Left colon (tissue), 2 donors: ENCODE data around the gene SETD2. TPM values are rescaled to one million over a fixed set of nuclear protein-coding genes. Genes with fewer than 3 reads are reported as not detected.

Experiments used
- ATAC-seq: fragments of 200-7000 bp; cut with Tn5 transposase; one replicate; pipeline ENCODE4 v1.9.1; 2020; ENCODE audit warnings: mild to moderate bottlenecking, moderate library complexity
- DNase-seq, 2 donors: peaks; one replicate each; pipeline ENCODE4 v3.0.0-alpha.2; 2020
- intact Hi-C, 2 donors: fragments of 100-400 bp; cut with DNase I in 1 of 2; cut with micrococcal nuclease in 1 of 2; formaldehyde crosslinking; loops; one replicate each; pipeline versions ENCODE4 v1.11.2 to v1.14.0; 2022; cut with DNase I, micrococcal nuclease
- total RNA-seq, 2 donors: library from RNA; stranded (reverse); fragmentation: NEBNext Ultra II Directional; extraction: Animal tissue kit (Norgen Biotek cat#: 25700); gene quantifications; one replicate each; pipeline ENCODE4 v1.2.1, GENCODE V29; 2021
- donor health status: DM: no; HTN: no; CAD: no.
- donor health status: DM: yes; HTN: yes; CAD: no.

Gene SETD2
- total RNA-seq, 2 donors from 2014 or later, result 45.3 to 49.1 TPM

DNA sequence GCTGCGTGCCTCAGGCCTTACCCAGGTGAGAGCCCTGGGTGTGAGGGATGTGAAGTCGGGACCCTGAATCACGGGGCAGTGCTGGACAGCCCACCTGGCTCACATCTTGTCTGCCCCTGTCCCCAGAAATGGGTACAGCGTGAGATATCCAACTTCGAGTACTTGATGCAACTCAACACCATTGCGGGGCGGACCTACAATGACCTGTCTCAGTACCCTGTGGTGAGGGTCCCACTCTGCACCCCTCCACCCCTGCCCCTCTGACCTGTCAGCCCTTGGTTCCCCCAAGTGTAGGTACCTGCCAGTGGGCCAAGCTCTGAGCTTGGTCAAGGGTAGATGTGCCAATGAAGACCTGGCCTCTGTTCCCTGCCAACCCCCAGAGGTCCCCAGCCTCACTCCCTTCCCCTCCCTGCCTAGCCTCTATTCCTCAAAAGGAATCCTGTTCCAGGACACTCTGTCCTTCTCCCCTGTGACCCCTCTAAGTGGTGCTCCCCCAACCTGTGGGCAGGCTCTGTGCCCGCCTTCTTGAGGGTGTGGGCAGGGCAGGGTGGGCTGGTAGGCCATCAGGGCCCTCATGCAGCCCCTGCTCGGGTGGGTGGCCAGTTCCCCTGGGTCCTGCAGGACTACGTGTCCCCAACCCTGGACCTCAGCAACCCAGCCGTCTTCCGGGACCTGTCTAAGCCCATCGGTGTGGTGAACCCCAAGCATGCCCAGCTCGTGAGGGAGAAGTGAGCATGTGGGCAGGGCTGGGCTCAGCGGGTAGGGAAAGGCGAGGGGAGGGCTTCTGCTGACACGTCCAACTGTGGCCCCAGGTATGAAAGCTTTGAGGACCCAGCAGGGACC lies 159.3 kb downstream of the SETD2 start:
- intact Hi-C loops, result loop anchor here in 1 of 2 donors (5.0 kb wide), 1 partner anchor 82 kb away; no protein-coding TSS in a partner anchor
- DNase-seq, result peak in 1 of 2 donors; percentile 1
- ATAC-seq, result no peak

DNA sequence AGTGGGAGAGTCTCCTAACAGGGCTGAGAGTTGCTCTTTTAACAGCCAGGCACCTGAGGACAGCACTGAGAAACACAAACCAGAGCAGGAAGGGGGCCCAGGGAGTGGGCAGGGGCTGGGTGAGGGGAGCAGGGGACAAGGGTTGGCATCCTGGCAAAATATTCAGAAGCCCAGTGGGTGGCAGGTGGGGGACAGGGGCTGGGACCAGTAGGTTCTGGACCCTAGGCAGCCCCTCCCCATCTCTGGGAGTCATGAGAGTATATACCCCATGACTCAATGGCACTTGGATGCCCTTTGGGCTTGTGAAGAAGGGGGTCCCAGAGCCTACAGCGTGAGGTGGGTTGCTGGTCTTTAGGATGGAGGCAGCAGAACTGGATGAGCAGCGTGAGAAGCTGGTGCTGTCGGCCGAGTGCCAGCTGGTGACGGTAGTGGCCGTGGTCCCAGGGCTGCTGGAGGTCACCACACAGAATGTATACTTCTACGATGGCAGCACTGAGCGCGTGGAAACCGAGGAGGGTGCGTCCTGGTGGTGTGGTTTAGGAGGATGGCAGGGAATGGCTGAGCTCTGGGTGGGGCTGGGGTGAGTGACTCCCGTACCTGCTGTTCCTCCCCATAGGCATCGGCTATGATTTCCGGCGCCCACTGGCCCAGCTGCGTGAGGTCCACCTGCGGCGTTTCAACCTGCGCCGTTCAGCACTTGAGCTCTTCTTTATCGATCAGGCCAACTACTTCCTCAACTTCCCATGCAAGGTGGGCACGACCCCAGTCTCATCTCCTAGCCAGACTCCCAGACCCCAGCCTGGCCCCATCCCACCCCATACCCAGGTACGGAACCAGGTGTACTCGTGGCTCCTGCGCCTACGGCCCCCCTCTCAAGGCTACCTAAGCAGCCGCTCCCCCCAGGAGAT lies 160.2 kb downstream of the SETD2 start:
- DNase-seq (peak in 1 of 2 donors; percentile 5), ATAC-seq (no peak)
- intact Hi-C loops, result loop anchor here in 1 of 2 donors (5.0 kb wide), 1 partner anchor 81 kb away; no protein-coding TSS in a partner anchor

DNA sequence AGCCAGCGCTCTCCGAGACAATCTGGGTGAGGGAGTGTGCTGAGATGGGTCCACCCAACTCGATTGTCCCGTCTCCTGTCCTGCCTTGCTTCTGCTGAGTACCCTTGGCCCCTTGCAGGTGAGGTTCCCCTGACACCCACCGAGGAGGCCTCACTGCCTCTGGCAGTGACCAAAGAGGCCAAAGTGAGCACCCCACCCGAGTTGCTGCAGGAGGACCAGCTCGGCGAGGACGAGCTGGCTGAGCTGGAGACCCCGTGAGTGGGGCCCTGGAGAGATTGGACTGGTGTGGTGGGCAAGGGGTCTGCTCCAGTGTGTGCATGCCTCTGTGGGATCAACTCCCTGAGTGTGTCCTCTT lies 160.9 kb downstream of the SETD2 start:
- ATAC-seq (no peak), DNase-seq (peak in 1 of 2 donors; percentile 20)
- intact Hi-C loops, result loop anchor here in 1 of 2 donors (5.0 kb wide), 1 partner anchor 81 kb away; no protein-coding TSS in a partner anchor

DNA sequence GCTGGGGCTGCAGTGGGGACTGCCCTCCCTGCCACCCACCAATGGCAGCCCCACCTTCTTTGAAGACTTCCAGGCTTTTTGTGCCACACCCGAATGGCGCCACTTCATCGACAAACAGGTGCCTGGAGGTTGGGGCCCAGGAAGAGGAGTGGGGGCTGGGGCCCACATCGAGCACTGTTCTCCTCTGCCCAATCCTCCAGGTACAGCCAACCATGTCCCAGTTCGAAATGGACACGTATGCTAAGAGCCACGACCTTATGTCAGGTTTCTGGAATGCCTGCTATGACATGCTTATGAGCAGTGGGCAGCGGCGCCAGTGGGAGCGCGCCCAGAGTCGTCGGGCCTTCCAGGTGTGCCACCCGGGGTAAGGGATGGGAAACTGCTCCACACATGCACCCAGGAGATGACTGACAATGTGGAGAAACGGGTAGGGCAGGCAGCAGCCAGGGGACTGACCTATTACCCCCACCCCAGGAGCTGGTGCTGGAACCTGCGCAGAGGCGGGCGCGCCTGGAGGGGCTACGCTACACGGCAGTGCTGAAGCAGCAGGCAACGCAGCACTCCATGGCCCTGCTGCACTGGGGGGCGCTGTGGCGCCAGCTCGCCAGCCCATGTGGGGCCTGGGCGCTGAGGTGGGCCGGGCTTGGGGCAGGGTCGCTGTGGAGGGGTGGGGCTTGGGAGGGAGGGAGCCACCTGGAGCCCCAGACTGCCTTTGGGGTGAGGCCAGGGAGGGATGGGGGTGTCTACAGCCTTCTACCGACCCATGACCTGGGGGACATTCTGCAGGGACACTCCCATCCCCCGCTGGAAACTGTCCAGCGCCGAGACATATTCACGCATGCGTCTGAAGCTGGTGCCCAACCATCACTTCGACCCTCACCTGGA lies 161.5 kb downstream of the SETD2 start:
- intact Hi-C loops, result loop anchor here in 1 of 2 donors (5.0 kb wide), 1 partner anchor 80 kb away; no protein-coding TSS in a partner anchor
- DNase-seq (no peak), ATAC-seq (no peak)

DNA sequence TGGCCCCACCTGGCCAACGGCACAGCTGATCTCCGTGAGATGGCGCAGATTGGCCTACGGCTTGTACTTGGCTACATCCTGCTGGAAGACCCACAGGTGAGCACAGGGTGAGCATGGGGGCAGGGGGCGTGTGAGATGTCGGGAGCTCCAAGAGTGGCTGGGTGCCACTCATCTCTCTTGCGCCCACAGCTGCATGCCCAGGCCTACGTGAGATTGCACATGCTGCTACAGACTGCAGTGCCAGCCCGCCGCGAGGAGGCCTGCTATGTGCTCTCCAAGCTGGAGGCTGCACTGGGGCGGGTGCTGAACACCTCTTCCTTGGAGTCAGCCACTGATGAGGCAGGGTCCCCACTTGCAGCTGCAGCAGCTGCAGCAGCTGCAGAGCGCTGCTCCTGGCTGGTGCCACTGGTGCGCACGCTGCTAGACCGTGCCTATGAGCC lies 162.2 kb downstream of the SETD2 start:
- intact Hi-C loops, result loop anchor here in 1 of 2 donors (5.0 kb wide), 1 partner anchor 79 kb away; no protein-coding TSS in a partner anchor
- DNase-seq (no peak), ATAC-seq (no peak)

DNA sequence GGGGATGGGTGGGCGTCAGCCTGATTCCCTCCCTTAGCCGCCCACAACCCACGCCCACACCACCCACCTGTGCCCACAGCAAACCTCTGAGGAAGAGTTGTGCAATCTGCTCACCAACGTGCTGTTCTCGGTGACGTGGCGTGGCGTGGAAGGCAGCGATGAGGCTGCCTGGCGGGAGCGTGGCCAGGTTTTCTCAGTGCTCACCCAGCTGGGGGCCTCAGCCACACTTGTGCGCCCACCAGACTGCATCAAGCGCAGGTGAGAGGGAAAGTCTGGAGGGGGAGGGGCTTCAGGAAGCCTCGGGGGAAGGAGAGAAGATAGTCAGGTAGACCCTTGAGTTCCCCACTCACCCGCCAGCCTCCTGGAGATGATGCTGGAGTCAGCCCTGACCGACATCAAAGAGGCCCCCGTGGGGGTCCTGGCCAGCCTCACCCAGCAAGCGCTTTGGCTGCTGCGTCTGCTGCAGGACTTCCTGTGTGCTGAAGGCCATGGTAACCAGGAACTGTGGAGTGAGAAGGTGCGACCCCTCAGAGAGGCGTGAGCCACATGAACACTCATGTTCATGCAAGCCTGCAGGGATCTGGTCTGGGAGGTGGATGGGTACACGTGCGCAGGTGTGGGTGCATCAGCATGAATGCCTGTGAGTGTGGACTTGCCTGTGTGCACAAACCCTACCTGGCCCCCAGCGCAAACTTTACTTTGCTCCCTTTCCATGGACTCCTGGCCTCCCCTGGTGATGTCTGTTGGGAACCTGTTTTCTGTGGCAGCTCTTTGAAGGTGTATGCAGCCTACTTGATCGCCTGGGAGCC lies 162.8 kb downstream of the SETD2 start:
- DNase-seq (peak in 1 of 2 donors; percentile 20), ATAC-seq (no peak)
- intact Hi-C loops, result loop anchor here in 1 of 2 donors (5.0 kb wide), 1 partner anchor 79 kb away; no protein-coding TSS in a partner anchor

DNA sequence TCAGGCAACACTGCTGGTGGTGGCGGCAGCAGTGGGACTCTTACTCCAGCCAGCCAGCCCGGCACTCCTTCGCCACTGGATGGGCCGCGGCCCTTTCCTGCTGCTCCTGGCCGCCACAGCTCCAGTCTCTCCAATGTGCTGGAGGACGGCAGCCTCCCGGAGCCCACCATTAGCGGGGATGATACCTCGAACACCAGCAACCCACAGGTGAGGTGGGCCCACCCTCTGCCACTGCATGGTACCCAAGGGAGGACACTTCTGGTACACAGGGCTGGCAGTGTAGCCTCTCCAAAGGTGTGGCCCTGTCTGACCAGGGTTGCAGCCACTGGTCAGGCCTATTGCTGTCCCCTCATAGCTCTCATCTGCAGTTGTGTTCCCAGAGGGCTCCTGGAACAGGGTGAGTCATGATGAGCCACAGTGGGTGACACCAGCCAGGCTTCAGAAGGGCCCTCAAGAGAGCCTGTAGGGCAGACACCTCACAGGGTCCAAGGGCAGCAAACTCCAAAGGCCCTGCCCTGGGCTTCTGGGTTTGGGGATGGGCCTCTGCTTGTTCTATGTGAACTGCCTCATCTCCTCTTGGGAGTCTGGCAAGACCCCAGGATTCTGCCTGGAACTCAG lies 163.6 kb downstream of the SETD2 start:
- intact Hi-C loops, result loop anchor here in 1 of 2 donors (5.0 kb wide), 1 partner anchor 78 kb away; no protein-coding TSS in a partner anchor
- no peak for ATAC-seq

DNA sequence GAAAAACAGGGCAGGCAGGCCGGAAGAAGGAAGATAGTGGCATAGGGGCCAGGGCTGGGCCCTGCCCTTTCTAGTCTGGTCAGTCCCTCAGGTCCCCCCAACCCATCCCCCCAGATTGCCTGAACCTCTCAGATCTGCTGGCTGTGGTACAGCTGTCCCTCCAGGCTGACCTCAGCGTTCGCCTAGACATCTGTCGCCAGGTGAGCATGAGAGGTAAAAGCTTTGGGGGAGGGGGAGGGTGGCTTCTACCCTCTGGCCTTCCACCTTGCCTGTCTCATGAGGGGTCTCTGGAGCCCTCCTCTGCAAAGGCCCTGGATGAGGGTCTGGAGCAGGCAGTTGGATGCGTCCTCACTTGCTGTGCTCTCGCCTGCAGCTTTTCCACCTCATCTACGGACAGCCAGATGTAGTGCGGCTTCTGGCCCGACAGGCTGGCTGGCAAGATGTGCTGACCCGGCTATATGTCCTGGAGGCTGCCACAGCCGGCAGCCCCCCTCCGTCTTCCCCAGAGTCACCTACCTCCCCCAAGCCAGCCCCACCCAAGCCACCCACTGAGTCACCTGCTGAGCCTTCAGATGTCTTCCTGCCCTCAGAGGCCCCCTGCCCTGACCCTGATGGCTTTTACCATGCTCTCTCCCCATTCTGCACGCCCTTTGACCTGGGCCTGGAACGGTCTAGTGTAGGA lies 164.3 kb downstream of the SETD2 start:
- DNase-seq, result no peak
- no peak for ATAC-seq
- intact Hi-C loops, result loop anchor here in 1 of 2 donors (5.0 kb wide), 1 partner anchor 77 kb away; no protein-coding TSS in a partner anchor

More for the DNA sequence above, 163.6 kb downstream of the SETD2 start:
- no peak for DNase-seq

DNA sequence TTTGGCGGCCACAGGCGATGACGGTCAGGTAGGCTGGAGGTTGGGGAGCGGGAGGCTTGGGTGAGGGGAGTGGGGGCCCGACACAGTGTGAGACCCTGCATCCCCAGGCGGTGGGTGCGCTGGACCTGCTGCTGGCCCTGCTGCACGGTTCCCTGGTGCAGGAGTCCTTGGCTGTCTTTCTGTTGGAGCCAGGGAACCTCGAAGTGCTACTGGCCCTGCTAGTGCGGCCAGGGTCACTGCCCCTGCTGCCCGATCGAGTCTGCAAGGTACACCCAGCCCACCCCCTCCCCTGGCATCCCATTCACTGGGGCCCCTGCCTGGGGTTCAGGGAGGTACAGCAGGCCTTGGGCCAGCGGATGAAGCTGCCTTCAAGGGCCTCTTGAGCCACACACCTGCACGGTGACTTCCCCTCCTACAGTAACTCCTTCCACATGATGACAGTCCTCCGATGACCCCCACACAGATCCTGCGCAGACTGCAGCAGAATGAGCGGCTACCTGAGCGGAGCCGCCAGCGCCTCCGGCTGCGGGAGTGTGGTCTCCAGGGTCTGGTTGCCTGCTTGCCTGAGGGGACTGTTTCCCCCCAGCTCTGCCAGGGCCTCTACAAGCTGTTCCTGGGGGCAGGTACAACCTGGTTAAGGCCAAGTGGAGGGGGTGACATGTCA lies 164.9 kb downstream of the SETD2 start:
- DNase-seq, result no peak
- intact Hi-C loops, result no loop called here
- ATAC-seq, result no peak

DNA sequence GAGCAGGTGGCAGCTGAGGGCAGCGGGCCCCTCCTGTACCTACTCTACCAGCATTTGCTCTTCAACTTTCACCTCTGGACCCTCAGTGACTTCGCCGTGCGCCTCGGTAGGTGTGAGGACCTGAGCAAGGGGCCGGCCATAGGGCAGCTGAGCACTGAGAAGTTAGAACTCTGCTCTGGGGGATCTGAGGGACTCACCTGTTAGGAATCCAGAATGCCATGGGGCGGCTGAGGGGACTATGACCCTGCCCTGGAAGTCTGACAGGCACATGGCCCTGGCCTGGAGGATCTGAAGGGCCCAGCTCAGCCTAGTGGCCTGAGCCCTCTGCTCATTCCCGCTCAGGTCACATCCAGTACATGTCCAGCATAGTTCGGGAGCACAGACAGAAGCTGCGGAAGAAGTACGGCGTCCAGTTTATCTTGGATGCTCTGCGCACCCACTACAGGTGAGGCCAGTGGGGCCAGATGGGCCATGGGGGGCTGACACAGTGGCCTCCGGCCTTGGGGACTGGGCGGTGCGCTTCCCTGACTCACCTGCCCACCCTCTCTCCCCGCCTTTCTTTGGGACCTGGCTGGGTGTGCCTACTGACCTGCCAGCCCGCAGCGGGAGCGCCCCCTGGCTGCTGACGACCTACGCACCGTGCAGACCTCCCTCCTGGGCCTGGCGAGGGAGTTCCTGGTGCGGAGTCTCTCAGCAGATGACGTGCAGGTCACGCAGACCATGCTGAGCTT lies 165.6 kb downstream of the SETD2 start:
- DNase-seq (peak in 1 of 2 donors; percentile 90), ATAC-seq (peak; percentile 86)
- intact Hi-C loops, result no loop called here

DNA sequence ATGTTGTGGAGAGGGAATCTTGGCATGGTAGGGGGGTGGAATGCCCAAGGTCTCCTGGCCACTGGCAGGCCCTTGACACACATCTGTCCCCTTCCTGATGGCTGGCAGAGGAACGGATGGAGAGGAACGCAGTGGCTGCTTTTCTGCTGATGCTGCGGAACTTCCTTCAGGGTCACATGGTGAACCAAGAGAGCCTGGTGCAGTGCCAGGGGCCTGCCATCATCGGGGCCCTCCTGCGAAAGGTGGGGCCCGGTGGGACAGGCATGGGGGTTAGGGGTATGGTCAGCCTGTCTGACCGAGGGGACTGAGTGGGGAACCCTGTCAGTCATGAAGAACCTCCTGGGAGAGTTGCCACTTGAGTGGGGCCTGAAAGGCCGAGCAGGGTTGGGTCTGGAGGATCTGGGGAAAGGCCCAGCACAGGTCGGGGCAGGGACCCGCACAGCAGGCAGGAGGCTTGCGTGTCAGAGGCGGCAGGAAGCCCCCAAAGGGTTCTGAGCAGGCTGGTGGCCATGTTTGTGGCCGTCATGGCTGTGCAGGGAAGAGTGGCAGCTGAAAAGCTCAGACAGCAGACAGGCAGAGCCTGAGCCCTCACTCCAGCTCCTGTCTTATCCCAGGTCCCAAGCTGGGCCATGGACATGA lies 166.3 kb downstream of the SETD2 start:
- DNase-seq (no peak), ATAC-seq (no peak)
- intact Hi-C loops, result no loop called here

DNA sequence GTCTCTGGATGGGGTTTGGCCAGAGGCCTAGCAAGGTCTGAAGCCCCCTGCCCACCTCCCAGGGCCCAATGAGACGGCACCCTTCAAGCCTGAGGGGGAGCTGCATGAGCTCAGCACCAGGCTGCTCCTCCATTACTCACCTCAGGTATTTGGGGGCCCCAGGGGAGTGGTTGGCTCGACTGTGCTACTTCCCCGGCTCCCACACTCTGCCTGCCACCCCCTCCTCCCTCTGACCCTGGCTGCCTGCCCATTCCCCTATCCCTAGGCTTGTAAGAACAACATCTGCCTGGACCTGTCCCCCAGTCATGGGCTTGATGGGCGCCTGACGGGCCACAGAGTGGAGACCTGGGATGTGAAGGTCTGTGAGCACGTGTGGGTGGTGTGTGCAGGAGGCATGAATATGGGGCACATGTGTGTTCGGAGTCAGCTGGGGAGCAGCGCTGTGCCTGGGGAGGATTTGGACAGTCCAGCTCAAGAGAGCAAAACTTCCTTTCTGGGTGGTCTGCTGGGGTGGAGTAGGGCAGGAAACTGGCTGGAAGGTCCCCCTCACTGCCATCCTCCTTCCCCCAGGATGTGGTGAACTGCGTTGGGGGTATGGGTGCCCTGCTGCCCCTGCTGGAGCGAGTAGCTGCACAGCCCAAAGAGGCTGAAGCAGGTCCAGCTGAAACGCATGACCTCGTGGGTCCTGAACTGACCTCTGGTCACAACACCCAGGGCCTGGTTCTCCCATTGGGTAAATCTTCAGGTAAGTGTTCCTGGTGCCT lies 167.0 kb downstream of the SETD2 start:
- intact Hi-C loops, result no loop called here

DNA sequence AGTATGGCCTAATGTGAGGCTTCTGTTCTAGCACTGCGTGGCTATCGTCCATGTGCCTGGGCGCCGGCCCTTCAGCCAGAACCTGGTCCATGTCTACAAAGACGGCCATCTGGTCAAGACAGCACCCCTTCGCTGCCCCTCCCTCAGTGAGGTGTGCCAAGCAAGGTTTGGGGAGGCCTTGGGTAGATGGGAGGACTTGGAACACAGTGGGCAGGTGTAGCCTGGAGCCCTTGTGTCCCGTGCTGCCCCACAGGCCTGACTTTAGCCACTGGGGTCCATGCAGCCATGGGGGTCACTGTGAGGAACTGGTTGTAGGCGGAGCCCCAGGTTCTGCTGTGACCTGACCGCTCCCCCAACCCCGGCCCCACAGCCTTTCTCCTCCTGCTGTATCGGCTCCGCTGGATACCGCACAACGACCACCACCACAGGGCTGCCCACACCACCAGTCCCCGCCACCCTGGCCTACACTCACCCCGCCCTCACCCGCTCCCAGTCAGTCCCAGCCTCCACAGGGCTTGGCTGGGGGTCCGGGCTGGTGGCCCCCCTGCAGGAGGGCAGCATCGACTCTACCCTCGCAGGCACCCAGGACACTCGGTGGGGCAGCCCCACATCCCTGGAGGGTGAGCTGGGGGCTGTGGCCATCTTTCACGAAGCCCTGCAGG lies 167.9 kb downstream of the SETD2 start:
- DNase-seq (no peak), ATAC-seq (no peak)
- intact Hi-C loops, result no loop called here

More for the DNA sequence above, 167.0 kb downstream of the SETD2 start:
- ATAC-seq (no peak), DNase-seq (no peak)
